HL-60/S4 treated with phorbol 12-myristate 13-acetate at 8.2 ng/mL for 4 days and 3 days (cell line): ENCODE results near the gene MRPS6.

Experiments used
- in situ Hi-C: fragments of 300-500 bp; cut with MboI; formaldehyde crosslinking; loops from 2 replicates; pipeline ENCODE4 v1.15.0; 2022; ENCODE audit warnings: low sequenced_read_pairs

Gene MRPS6

GRCh38 chr21:34065027-34065426 is 8.4 kb upstream of the MRPS6 start:
- in situ Hi-C loops, result no loop called here

GRCh38 chr21:34071683-34072082 is 1.7 kb upstream of the MRPS6 start:
- in situ Hi-C loops, result no loop called here

GRCh38 chr21:34072145-34073031 is 990 bp upstream of the MRPS6 start:
- in situ Hi-C loops, result no loop called here

DNA sequence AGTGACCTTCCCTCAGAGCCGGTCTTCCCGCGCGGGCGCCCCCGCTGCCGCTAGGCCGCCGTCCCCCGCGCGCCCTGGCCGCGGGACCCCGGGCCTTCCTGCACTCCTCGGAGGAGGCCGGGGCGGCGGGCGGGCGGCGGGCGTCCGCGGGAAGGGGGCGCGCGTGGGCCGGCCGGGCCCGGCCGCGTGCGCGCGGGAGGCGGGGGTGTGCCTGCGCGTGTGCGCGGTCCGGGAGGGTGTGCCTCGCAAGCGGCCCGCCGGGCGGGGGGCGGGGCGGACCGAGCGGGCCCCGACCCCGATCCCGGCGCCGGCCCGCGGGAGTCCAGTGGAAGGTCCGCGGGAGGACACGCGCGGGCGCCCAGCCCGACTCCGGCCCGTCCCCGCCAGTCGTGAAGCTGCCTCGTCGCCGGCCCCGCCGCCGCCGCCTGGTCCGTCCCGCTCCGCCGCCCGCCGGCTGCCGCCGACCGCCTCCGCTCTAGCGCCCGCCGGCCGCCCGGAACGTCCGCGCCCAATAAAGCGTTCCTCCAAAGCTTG is 438 bp downstream of the MRPS6 start:
- in situ Hi-C loops, result no loop called here

GRCh38 chr21:34074283-34075090 is 1.1 kb downstream of the MRPS6 start:
- in situ Hi-C loops, result no loop called here

DNA sequence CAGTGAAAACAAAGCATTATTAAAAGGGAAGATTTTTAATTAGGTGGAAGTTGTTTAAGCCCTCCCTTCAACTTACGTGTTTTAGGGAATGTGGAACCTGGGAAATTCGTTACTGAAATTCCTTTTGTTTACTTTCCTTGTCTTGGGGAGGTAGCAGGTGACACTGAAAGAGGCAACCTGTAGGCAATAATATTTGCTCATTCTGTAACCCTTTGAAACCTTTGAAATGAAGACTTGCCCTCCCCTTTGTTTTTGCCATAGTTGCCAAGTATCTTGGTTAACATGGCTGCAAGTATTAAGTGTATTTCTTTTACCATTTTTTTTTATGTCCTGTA is 1.7 kb downstream of the MRPS6 start:
- in situ Hi-C loops, result no loop called here

- in situ Hi-C loops, result no loop called here
These were observed 2.6 kb downstream of the MRPS6 start for GRCh38 chr21:34075760-34076660.

DNA sequence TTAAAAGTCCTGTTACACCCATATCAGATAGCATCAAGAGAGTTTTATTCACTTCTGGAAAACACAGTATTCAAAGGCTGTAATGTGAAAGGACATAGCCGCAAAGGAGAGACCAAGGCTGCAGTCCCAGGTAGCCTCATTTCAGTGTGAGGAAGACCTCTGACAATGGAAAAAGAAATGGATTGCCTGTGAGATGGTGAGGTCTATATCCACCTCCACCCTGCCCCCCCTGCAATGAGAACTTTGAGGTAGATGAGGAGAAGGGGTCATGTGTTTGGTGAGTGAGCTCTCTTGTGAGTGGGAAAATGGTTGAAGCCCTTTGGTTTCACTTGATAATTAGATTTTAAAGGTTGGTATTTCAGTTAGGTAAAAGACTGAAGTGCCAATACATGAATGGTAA is 3.5 kb downstream of the MRPS6 start:
- in situ Hi-C loops, result no loop called here

DNA sequence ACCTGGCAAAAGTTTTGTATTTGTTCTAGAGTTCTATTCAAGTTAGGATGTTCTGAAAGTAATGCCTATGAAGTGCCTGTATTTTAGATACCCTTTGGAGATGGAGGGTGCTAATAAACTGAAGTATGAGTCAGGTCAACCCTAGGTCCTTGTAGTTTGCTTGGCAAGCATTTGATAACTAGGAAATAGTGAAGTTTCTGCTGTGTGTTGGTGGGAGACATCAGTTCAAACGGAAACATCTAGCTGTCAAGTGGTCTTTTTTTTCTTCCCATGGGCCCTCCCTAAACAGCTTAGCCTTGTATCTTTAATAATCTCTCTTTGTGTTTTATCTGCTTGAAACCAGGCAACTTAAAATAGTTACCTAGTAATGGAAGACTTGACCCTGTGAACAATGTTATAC is 4.5 kb downstream of the MRPS6 start:
- in situ Hi-C loops, result no loop called here

GRCh38 chr21:34078915-34079314 is 5.5 kb downstream of the MRPS6 start:
- in situ Hi-C loops, result no loop called here

DNA sequence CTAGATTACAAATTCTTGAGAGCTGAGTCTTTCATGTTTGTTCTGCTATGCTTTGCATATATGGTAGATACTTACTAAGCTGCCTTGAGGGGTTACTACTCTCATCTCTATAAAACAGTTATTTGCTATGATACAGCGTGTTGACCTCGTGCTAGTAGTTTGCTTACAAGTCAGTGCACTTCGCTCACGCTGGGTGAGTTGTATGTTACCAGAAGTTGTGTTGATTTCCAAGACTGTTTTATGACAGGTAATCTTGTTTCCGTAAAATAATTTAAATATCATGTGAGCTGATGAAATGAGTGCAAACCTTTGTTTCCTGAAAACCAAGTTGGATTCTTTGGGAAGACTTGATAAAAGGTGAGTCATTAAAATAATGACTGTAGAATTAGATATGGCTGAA is 7.3 kb downstream of the MRPS6 start:
- in situ Hi-C loops, result no loop called here

DNA sequence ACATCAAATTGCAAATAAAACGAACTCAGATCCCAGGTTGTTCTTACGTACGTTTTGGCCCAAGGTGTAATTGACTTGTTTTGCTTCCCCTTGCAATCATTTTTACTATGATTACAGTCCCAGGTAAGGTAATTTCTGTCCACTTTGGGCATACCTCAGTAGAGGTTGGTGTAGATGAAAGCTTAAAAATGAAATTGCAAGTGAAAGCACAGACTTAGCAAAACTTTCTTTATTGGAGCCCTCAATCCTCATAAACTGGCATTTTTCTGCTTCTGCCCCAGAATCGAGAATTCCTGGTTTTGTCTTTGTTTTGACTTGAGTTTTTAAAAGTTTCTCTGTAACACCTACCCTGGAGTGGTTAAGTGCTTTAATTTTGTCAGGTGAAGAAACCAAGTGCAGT is 9.4 kb downstream of the MRPS6 start:
- in situ Hi-C loops, result no loop called here

- in situ Hi-C loops, result no loop called here
These were observed 10.0 kb downstream of the MRPS6 start for GRCh38 chr21:34083357-34083756.

- in situ Hi-C loops, result no loop called here
These were observed 11.8 kb downstream of the MRPS6 start for GRCh38 chr21:34085129-34085528.

- in situ Hi-C loops, result no loop called here
These were observed 13.5 kb downstream of the MRPS6 start for GRCh38 chr21:34086887-34087306.

GRCh38 chr21:34088752-34089151 is 15.4 kb downstream of the MRPS6 start:
- in situ Hi-C loops, result no loop called here

GRCh38 chr21:34091032-34091431 is 17.7 kb downstream of the MRPS6 start:
- in situ Hi-C loops, result no loop called here

DNA sequence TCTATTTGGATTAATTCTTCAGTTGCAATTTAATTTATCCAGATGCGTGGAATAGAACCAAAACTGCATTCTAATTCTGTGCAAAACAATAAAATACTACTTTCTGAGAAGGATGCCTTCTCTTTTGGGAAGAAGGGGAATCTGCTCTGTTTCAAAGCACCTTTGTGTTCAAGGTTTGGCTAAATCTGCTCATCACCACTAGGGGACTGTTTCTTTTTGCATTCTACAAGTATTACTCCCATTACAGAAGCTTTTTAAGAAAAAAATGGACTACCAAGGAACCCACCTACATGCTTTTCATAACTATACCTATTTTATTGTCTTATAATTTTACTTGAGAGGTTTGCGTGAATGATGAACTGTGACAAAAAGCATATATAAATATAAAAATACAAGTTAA is 18.2 kb downstream of the MRPS6 start:
- in situ Hi-C loops, result no loop called here

DNA sequence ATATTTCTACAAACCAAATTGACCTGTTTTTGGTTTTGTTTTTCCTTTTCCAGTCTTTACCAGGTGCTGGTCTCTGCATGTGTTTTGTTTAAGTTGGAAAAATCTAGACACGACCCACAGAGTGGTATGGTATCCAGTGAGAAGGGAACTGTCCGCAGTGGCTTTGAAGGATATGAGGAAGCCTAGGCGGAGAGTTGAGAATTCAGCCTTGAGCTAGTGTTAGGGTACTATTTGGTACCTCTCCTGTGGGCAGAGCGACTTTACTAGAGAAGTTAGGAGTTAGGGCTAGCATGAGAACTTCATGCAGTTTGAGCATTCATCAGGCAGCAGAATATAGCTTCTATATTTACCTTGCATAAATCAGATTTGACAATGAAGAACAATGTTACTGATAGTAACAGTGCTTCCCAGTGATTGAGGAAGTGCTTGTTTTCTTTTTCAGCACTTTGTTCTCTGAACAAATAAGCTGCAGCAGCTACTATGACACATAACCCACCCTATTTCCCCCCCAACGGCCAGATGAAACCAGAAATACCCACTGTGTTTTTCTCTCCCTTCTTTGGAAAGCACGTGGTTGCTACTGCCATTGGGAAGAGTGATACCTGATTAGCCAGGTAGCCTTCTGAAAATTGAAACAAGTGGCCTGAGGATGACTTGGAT is 19.0 kb downstream of the MRPS6 start:
- in situ Hi-C loops, result no loop called here

DNA sequence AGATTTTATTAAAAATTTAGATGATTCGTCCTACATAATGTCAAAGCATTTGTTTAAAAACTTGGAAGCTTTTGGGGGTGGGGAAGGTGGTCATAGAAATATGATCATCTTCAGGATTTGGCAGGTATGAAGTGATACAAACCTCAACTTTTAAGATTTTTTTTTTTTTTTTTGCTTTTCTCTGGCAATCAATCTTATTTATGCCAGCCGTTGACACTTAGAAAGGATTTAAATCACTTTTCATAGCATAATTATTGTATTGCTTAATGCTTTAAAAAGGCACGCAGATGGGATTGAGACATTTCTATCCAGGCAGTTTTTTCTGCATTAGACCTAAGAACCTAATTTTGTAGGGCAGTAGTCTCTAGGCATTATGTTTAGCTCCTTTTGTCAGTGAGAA is 19.7 kb downstream of the MRPS6 start:
- in situ Hi-C loops, result no loop called here
